K562 (cell line): ENCODE results near the gene EIF3CL. TPM values are rescaled to one million over a fixed set of nuclear protein-coding genes. Genes with fewer than 3 reads are reported as not detected.
"Not testable (repeated sequence)": the region's sequence is repeated elsewhere in the genome, so short reads cannot be mapped to it uniquely, and the experiment has no call there.

Experiments
- ATAC-seq: fragments of 200-7000 bp; cut with Tn5 transposase; 3 replicates; pipeline ENCODE4 v1.9.1; 2020; ENCODE audit warnings: moderate library complexity
- BruUV-seq: library from RNA; stranded (reverse); fragments of 400-500 nt; replicated peaks from 2 replicates; lab custom pipeline; 2021; lab: Mats Ljungman, UMichigan
- CTCF ChIA-PET: fragments of 300-600 bp; formaldehyde crosslinking; extraction: SDS; loops from one replicate; lab custom pipeline; 2021; ENCODE audit warnings: low intra/inter-chr PET ratio; lab: Yijun Ruan, JAX
- POLR2A ChIA-PET: fragments of 300-600, 350-650 bp; sonication (Branson Sonifier 250); formaldehyde crosslinking; extraction: SDS; loops from one replicate; lab custom pipeline; 2021; ENCODE audit warnings: antibody characterized with exemption, inconsistent platforms; lab: Yijun Ruan, JAX
- DNase-seq, 4 experiments: peaks; one replicate each; pipeline versions ENCODE4 v3.0.0 to v3.0.0-alpha.2; 2011 to 2018; ENCODE audit warnings: low spot score in 3 of 4, mixed read lengths in 3 of 4; ENCODE audit errors: extremely low read depth in 1 of 4
- FAIRE-seq: peaks from 2 replicates; lab custom pipeline; 2011; peaks lifted over from hg19 to GRCh38; lab: Jason Lieb, UNC
- H2AFZ ChIP-seq: 2 replicates; pipeline ENCODE4 v1.6.0; 2011; ENCODE audit warnings: low read depth, low read length, control low read depth, inconsistent platforms
- H3K27ac ChIP-seq: fragments of 200-600 bp; 3 replicates; pipeline ENCODE4 v1.8.0; 2011; ENCODE audit warnings: low read depth, mild to moderate bottlenecking, control low read depth, inconsistent platforms, low read length, moderate library complexity, mixed read lengths; ENCODE audit errors: extremely low read depth
- H3K27me3 ChIP-seq, 2 experiments: fragments of 300-600 bp in 1 of 2; 2 replicates in 1 of 2; 3 replicates in 1 of 2; pipeline versions ENCODE4 v1.6.0 to v1.8.0; 2011; ENCODE audit warnings: inconsistent platforms in 2 of 2, low read length in 2 of 2, mild to moderate bottlenecking in 1 of 2, mixed read lengths in 1 of 2, moderate library complexity in 1 of 2; ENCODE audit not compliant: control insufficient read depth in 2 of 2, insufficient read depth in 2 of 2
- H3K36me3 ChIP-seq: fragments of 300-600 bp; 3 replicates; pipeline ENCODE4 v1.8.0; 2011; ENCODE audit warnings: mild to moderate bottlenecking, low read length, inconsistent platforms; ENCODE audit not compliant: control insufficient read depth, insufficient read depth
- H3K4me1 ChIP-seq, 2 experiments: fragments of 200-600 bp in 1 of 2; replicated peaks in 1 of 2; 2 replicates in 1 of 2; 3 replicates in 1 of 2; pipeline versions ENCODE4 v1.5.1 to v1.8.0; 2011; ENCODE audit warnings: inconsistent platforms in 2 of 2, low read length in 2 of 2, mild to moderate bottlenecking in 1 of 2, mixed read lengths in 1 of 2, moderate library complexity in 1 of 2; ENCODE audit not compliant: control insufficient read depth in 2 of 2, insufficient read depth in 2 of 2
- H3K4me2 ChIP-seq: 2 replicates; pipeline ENCODE4 v1.6.1; 2011; ENCODE audit warnings: low read length, control low read depth, inconsistent platforms, mixed read lengths; ENCODE audit not compliant: insufficient read depth
- H3K4me3 ChIP-seq: fragments of 200-600 bp; sonication (generic), shearing (Covaris generic); 2 replicates; pipeline ENCODE4 v1.5.1; 2016; ENCODE audit warnings: control low read depth, inconsistent platforms
- H3K79me2 ChIP-seq: fragments of 200-600 bp; 3 replicates; pipeline ENCODE4 v1.8.0; 2011; ENCODE audit warnings: low read length, inconsistent platforms; ENCODE audit not compliant: control insufficient read depth, insufficient read depth
- H3K9ac ChIP-seq, 2 experiments: 2 replicates each; pipeline versions ENCODE4 v1.6.0 to v1.6.1; 2011; ENCODE audit warnings: low read depth in 2 of 2, low read length in 2 of 2, control low read depth in 1 of 2, inconsistent platforms in 1 of 2, mild to moderate bottlenecking in 1 of 2, mixed read lengths in 1 of 2; ENCODE audit not compliant: insufficient read depth in 1 of 2
- H3K9me1 ChIP-seq: one replicate; pipeline ENCODE4 v1.6.0; 2011; ENCODE audit warnings: inconsistent platforms, mild to moderate bottlenecking, low read length, moderate library complexity; ENCODE audit not compliant: control insufficient read depth, insufficient read depth
- H3K9me3 ChIP-seq: replicated peaks from 2 replicates; pipeline ENCODE4 v1.5.1; 2011; ENCODE audit warnings: low read depth, low read length, inconsistent platforms; ENCODE audit not compliant: control insufficient read depth, insufficient read depth
- H4K20me1 ChIP-seq: replicated peaks from 2 replicates; pipeline ENCODE4 v1.6.1; 2011; ENCODE audit warnings: low read length, inconsistent platforms, mixed read lengths; ENCODE audit not compliant: control insufficient read depth, insufficient read depth
- WGBS: fragments of 100-300 bp; shearing (Covaris generic); methylation state at CpG from one replicate; pipeline ENCODE4 v1.1.6; 2016; ENCODE audit warnings: low coverage, mixed read lengths; ENCODE audit not compliant: insufficient coverage; ENCODE audit errors: missing lambda C conversion rate; 5-methylcytosine and 5-hydroxymethylcytosine counted together
- in situ Hi-C: fragments of 300-500 bp; cut with MboI; formaldehyde crosslinking; loops from 4 replicates; pipeline ENCODE4 v1.15.0; 2018; ENCODE audit warnings: inconsistent platforms, mixed read lengths
- intact Hi-C: fragments of 100-400 bp; cut with micrococcal nuclease; formaldehyde crosslinking; loops from 2 replicates; pipeline ENCODE4 v1.14.2; 2022
- polyA plus RNA-seq, 8 experiments: library from polyadenylated mRNA; depleted of rRNA in 4 of 8; stranded (reverse) in 5 of 8; unstranded in 3 of 8; fragments of >200 nt; fragmentation: Nextera tagmentation in 2 of 8; fragmentation: Illumina TruSeq in 1 of 8; extraction: Ambion mirVana in 2 of 8; extraction: Trizol in 1 of 8; gene quantifications; 2 replicates each; pipeline versions ENCODE4 v1.2.1 to v1.2.3, GENCODE V29; 2011 to 2014; ENCODE audit warnings: inconsistent platforms in 1 of 8, missing spikeins in 1 of 8
- total RNA-seq, 7 experiments: library from RNA; depleted of rRNA in 6 of 7; stranded (reverse); fragments of >200 nt in 6 of 7; fragmentation: Illumina TruSeq in 2 of 7; extraction: Trizol in 2 of 7; gene quantifications; 2 replicates each; pipeline versions ENCODE4 v1.2.1 to v1.2.3, GENCODE V29; 2011 to 2021; ENCODE audit warnings: low replicate concordance in 1 of 7

Gene EIF3CL
- total and polyA plus RNA-seq, 9 of the 15 experiments (the other 6 are each of a cell fraction or from before 2014, with no cell fraction given) = 3.7 to 130 (median 78.1) TPM

- H3K36me3 ChIP-seq, H3K27me3 ChIP-seq, POLR2A ChIA-PET, ATAC-seq, H3K4me3 ChIP-seq, DNase-seq, H3K9ac ChIP-seq, H3K79me2 ChIP-seq, H3K9me3 ChIP-seq, CTCF ChIA-PET, H3K9me1 ChIP-seq, FAIRE-seq, H4K20me1 ChIP-seq, H3K4me1 ChIP-seq, H3K4me2 ChIP-seq, BruUV-seq, H3K27ac ChIP-seq, H2AFZ ChIP-seq, intact Hi-C loops: not testable (repeated sequence)
- WGBS = no CpG with 5 or more reads among the region's 11 CpGs
- in situ Hi-C loops = loop anchor here (25.0 kb wide), 1 partner anchor 191 kb away; the partner anchor contains the start of gene SULT1A1
Observed at GRCh38 chr16:28421071-28421750, 17.6 kb upstream of the EIF3CL start.

DNA sequence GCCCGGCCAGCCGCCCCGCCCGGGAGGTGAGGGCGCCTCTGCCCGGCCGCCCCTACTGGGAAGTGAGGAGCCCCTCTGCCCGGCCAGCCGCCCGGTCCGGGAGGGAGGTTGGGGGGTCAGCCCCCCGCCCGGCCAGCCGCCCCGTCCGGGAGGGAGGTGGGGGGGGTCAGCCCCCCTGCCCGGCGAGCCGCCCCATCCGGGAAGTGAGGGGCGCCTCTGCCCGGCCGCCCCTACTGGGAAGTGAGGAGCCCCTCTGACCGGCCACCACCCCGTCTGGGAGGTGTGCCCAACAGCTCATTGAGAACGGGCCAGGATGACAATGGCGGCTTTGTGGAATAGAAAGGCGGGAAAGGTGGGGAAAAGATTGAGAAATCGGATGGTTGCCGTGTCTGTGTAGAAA, 13.4 kb upstream of the EIF3CL start:
- H3K4me1 ChIP-seq, H3K9ac ChIP-seq, H3K4me3 ChIP-seq, FAIRE-seq, H4K20me1 ChIP-seq, POLR2A ChIA-PET, intact Hi-C loops, H3K79me2 ChIP-seq, H3K27me3 ChIP-seq, H3K4me2 ChIP-seq, H3K9me1 ChIP-seq, BruUV-seq, H3K36me3 ChIP-seq, CTCF ChIA-PET, H3K9me3 ChIP-seq, H2AFZ ChIP-seq, ATAC-seq, H3K27ac ChIP-seq, DNase-seq: not testable (repeated sequence)
- in situ Hi-C loops = loop anchor here (10.0 to 25.0 kb wide), 2 partner anchors 195 to 398 kb away; partner anchors contain the start of gene SULT1A1
- WGBS = no CpG with 5 or more reads among the region's 30 CpGs

DNA sequence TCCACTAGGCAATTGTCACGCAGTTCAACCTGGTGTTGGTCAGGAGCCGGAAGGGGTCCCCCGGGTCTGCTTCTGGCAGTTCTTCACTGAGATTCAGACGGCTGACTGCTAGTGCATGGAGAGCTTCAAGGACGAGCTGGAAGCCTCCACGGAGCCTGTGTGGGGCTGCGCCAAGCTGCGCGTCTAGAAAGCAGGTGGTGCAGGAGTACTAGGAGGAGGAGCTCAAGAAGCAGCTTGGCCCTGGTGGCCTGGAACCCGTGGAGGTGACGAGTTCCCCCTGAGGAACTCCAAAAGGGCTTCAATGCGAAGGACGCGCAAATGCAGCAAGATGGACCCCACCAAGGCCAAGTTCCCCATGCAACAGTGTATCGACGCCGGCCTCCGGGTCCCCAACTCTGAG, 10.9 kb upstream of the EIF3CL start:
- not testable (repeated sequence) for H3K36me3 ChIP-seq
- in situ Hi-C loops = loop anchor here (10.0 to 25.0 kb wide), 2 partner anchors 198 to 400 kb away; partner anchors contain the start of gene SULT1A1
- 35% methylated on average over 9 of the region's 18 CpGs for WGBS

DNA sequence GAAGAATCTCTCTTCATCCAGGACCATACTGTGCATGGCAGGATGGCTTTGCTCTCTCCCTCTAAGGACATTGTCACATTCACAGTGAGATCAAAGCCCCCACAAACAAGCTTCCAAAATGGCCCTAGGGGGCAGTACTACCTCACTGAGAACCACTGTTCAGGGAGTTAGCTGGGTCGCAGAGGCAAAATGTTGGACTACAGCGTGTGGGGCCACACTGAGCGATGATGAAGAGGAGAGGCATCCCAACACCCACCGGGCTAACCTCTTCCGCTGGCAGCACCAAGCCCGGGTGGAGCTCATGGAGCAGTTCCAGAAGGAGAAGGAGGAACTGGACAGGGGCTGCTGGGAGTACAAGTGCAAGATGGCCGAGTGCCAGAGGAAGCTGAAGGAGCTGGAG, 9.9 kb upstream of the EIF3CL start:
- H3K27me3 ChIP-seq, H3K36me3 ChIP-seq, H3K9me3 ChIP-seq, CTCF ChIA-PET, H3K9me1 ChIP-seq, H4K20me1 ChIP-seq, H3K27ac ChIP-seq, H3K4me1 ChIP-seq, H3K4me2 ChIP-seq, POLR2A ChIA-PET, H3K4me3 ChIP-seq, H2AFZ ChIP-seq, intact Hi-C loops, BruUV-seq, DNase-seq, H3K9ac ChIP-seq, H3K79me2 ChIP-seq: not testable (repeated sequence)
- in situ Hi-C loops = loop anchor here (10.0 to 25.0 kb wide), 2 partner anchors 199 to 401 kb away; partner anchors contain the start of gene SULT1A1
- no CpG with 5 or more reads among the region's 7 CpGs for WGBS
- peak; percentile 83 for ATAC-seq
- peak; percentile 86 for FAIRE-seq

More for the DNA sequence above, 10.9 kb upstream of the EIF3CL start:
- FAIRE-seq, H3K27ac ChIP-seq, intact Hi-C loops, POLR2A ChIA-PET, H3K4me2 ChIP-seq, H3K79me2 ChIP-seq, DNase-seq, H2AFZ ChIP-seq, H4K20me1 ChIP-seq, BruUV-seq, H3K27me3 ChIP-seq, H3K4me1 ChIP-seq, H3K4me3 ChIP-seq, H3K9ac ChIP-seq, CTCF ChIA-PET, H3K9me3 ChIP-seq, ATAC-seq, H3K9me1 ChIP-seq: not testable (repeated sequence)
